MG63 (cell line): ENCODE data around the gene AKAP8L. TPM values are rescaled to one million over a fixed set of nuclear protein-coding genes. Genes with fewer than 3 reads are reported as not detected.

ENCODE experiments used
- DNase-seq: peaks from one replicate; pipeline ENCODE4 v3.0.0-alpha.2; 2020
- H3K27me3 ChIP-seq: fragments of 250-450 bp; sonication (Bioruptor Pico); 2 replicates; pipeline ENCODE4 v1.5.1; 2020; ENCODE audit warnings: mild to moderate bottlenecking, moderate library complexity
- H3K36me3 ChIP-seq: fragments of 250-450 bp; sonication (Bioruptor Pico); 2 replicates; pipeline ENCODE4 v1.5.1; 2020; ENCODE audit warnings: mild to moderate bottlenecking, moderate library complexity
- H3K4me3 ChIP-seq: fragments of 250-450 bp; sonication (Bioruptor Pico); 2 replicates; pipeline ENCODE4 v1.5.1; 2020; ENCODE audit warnings: mild to moderate bottlenecking, moderate library complexity
- H3K9me3 ChIP-seq: fragments of 250-450 bp; sonication (Bioruptor Pico); 2 replicates; pipeline ENCODE4 v1.5.1; 2020; ENCODE audit warnings: mild to moderate bottlenecking, moderate library complexity
- total RNA-seq: library from RNA; depleted of rRNA; stranded (reverse); fragments of >200 nt; shearing (Covaris generic); gene quantifications from 2 replicates; pipeline ENCODE4 v1.2.3, GENCODE V29; 2014; ENCODE audit warnings: low replicate concordance

Gene AKAP8L
- total RNA-seq, 1 experiment from 2014 or later: 108 TPM

DNA sequence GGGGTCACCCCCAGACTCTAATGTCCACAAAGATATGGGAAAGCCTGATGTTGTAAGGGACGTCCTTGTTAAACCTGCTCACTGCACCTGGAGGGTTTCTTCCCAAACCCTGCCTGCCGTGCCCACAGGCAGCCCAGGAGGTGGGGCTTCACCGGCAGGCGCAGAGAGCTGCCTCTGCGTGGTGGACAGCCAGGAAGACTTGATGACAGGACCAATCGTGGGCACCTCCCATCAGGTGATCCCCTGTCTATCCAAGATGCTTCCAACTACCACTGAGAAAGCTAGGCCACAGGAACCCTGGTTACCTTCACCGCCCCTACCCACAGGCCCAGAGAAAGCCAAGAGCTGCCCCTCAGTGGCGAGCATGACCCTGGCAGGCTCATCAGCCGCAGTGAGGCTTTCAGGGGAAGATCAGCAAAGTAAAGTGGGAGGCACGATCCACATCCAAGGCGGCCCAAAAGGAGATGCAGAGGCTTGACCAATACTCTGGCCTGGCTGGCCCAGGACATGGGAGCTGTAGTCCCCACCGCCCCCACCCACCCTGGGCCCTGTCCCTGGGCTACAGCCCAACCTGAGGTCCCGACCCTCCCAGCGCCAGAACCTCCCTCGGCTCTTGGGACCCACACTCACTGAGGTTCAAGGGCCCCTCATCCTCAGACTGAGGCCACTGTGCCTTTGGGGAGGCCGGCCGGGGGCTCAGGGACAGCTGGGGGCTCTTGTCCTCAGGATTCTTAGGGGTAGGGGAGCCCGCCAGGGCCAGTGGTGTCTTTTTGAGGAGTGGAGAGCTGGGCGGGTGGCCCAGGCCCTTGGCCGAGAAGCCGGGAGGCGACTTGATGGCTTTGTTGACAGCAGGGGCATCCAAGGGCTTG lies 10.4 kb upstream of the AKAP8L start:
- H3K9me3 ChIP-seq: no peaks in the 10 kb centered on the region; the same call in 1 of the 2 replicates
- no peak overlapping the region for H3K4me3 ChIP-seq
- peaks cover 75% of the 10 kb centered on the region for H3K36me3 ChIP-seq
- DNase-seq: no peak
- H3K27me3 ChIP-seq: no peaks in the 10 kb centered on the region

DNA sequence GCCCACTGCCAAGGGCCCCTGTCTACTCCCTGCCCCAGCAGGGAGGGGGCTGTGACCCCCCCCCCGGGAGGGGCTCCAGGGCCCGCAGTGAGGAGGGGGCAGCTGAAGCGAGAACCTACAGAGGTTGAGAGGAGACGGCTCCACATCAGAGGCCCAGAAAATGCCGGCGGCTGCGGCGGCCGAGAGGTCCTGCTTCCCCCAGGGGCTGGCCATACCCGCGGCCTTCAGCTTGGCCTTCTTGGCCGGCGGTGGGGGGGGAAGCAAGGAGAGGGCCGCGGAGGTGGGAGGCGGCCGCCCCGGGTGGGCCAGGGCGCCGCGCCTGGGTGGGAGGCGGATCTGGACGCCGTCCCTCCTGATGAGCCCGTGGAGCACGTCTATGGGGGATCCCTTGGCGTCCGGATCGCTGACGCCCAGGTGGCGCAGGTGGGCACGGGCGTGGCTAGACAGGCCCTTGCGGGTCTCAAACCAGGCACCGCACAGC lies 9.2 kb upstream of the AKAP8L start:
- peaks cover 86% of the 10 kb centered on the region for H3K36me3 ChIP-seq
- peaks cover 10% of the 10 kb centered on the region for H3K9me3 ChIP-seq

DNA sequence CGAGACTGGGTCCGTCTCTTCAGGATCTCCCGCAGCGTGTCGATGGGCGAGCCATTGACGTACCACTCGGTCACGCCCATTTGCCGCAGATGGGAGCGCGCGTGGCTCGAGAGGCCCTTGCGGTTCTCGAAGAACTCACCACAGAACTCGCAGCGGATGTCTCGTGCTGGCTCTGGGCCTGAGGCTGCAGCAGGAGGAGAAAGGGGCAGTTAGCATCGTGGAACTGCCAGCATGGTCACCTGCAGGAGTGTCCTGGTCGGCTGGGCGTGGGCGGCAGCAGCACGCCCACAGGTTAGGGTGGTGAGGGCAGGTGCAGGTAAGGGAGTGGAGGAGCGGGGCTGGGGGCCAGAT lies 8.5 kb upstream of the AKAP8L start:
- Histone ChIP-seq H3K9me3 (peaks cover 10% of the 10 kb centered on the region), H3K36me3 (peaks cover 93% of the 10 kb centered on the region), H3K4me3 (no peak overlapping the region), H3K27me3 (no peaks in the 10 kb centered on the region)
- no peak for DNase-seq

More for the DNA sequence above, 9.2 kb upstream of the AKAP8L start:
- no peak for DNase-seq
- H3K4me3 ChIP-seq: no peak overlapping the region
- H3K27me3 ChIP-seq: no peaks in the 10 kb centered on the region

DNA sequence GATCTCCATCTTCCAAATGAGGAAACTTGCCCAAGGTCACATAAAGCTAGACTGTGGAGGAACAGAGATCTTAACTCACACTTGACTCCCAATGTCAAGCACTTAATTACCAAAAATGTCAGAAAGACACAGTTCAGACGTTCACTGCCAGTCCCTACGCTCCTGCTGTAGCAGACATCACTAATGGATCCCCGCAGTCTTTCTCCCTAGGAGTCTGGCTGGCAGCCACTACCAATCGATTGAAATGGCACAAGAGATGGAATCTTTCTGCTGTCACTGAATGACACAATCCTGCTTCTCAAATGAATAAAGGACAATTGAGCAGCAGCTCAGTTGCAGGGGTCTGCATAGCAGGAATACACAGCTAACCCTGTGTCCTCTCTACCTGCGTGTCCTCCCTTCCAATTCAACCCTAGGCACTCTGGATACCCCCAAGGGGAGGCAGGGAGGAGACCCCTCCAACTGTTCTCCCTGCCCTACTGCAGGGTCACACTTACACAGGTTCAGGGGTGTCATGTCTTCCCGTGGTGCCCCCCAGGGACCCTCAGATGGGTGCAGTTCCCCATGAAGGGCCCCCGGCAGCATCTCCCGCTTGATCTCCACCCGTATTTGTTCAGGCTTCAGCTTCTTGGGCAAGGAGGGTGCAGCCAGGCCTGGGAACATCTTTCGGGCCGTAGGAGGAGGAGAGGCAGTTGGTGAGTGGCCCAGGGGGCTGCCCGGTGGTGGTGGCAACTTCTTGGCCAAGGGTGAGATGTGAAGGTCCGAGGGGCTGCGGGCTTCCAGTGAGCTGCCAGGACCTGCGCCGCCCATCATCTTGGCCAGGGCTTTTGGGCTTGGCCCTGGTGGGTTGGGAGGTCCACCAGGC lies 7.9 kb upstream of the AKAP8L start:
- Histone ChIP-seq H3K9me3 (peaks cover 10% of the 10 kb centered on the region), H3K27me3 (no peaks in the 10 kb centered on the region), H3K36me3 (peaks cover 90% of the 10 kb centered on the region), H3K4me3 (no peak overlapping the region)
- DNase-seq: no peak

DNA sequence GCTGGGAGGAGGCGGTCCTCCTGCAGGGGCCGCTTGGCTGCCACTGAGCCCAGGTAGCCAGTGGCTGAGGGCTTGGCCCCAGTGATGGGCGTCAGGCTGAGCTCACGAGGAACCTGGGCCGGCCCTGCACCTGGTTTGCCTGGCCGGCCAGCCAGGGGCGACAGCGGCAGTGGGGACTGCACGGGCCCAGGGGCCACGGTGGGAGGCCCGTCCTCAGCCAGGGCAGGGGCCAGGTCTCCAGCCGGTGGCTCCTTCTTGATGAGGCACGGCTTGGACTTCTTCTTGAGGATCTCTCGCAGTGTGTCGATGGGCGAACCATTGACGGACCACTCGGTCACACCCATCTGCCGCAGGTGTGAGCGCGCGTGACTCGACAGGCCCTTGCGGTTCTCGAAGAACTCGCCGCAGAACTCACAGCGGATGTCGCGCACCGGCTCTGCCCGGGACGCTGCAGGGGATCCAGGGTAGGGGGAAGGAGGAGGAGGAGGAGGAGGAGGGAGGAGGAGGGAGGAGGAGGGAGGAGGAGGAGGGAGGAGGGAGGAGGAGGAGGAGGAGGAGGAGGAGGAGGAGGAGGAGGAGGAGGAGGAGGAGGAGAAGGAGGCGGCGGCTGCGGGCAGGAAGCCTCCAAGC lies 6.6 kb upstream of the AKAP8L start:
- H3K36me3 ChIP-seq: peaks cover 84% of the 10 kb centered on the region
- H3K4me3 ChIP-seq: no peak overlapping the region
- no peak for DNase-seq
- no peaks in the 10 kb centered on the region for H3K27me3 ChIP-seq
- peaks cover 10% of the 10 kb centered on the region for H3K9me3 ChIP-seq

DNA sequence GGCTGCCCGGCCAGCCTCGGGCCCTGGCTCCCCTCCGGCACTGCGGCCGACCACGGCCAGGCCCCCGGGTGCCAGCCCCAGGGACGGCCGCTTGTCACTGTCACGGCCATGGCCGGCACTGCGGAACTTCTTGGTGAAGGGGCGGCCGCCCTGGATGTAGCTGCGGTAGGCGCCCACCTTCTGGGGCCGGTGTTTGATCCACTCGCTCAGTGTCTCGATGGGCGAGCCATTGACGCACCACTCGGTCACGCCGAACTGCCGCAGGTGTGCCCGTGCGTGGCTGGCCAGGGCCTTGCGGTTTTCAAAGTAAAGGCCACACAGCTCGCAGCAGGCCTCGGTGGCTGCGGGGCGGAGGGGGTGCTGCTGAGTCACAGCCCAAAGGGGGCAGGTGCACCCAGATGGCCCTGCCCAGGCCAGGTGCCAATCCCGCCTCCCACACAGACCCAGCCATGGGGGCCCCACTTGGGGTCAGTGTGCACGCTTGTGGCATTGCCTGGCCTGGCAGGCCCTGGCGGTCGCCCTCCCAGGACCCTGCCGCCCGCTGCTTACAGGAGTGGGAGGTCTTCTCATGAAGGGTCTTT lies 6.0 kb upstream of the AKAP8L start:
- no peak overlapping the region for H3K4me3 ChIP-seq
- peaks cover 77% of the 10 kb centered on the region for H3K36me3 ChIP-seq
- no peak for DNase-seq
- H3K9me3 ChIP-seq: peaks cover 10% of the 10 kb centered on the region
- H3K27me3 ChIP-seq: no peaks in the 10 kb centered on the region

DNA sequence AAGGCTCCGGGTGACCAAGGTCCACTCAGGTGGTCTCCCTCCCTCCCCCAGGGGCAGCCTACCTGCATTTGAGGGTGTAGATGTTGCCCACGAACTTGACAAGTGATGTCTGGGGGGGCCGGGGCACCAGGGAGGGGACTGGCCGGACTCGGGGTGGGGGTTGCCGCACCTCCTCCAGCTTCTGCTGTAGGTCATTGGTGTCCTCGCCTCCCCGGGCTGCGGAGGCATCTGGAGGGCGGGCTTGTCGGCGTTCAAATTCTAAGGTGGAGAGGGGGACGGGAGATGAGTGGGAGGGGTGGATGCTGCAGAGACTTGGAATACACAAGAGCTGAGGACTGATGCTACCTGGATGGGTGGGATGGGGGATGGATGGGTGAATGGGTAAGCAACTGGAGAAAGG lies 5.3 kb upstream of the AKAP8L start:
- no peak for DNase-seq
- Histone ChIP-seq H3K36me3 (peaks cover 71% of the 10 kb centered on the region), H3K4me3 (no peak overlapping the region), H3K27me3 (no peaks in the 10 kb centered on the region), H3K9me3 (peaks cover 10% of the 10 kb centered on the region)

DNA sequence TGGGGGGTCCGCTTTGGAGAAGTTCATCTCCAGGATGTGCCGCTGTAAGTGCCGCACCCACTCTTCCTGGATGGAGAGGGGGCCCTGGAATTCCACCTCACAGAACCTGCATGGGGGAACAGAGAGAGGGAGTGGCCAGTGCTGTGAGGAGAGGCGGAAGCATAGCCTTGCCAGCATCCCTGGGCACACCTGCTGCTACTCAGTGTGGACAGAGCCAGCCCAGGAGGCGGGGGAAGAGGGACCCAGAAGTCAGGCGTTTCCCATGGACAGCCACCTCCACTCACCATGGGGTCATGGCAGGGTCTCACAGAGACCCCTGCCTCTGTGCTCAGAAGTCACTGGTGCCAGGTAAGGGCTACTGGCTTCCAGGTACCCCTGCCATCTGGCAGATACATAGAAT lies 4.3 kb upstream of the AKAP8L start:
- no peak for DNase-seq
- peaks cover 10% of the 10 kb centered on the region for H3K9me3 ChIP-seq
- no peak overlapping the region for H3K4me3 ChIP-seq
- H3K36me3 ChIP-seq: peaks cover 61% of the 10 kb centered on the region
- no peaks in the 10 kb centered on the region for H3K27me3 ChIP-seq

DNA sequence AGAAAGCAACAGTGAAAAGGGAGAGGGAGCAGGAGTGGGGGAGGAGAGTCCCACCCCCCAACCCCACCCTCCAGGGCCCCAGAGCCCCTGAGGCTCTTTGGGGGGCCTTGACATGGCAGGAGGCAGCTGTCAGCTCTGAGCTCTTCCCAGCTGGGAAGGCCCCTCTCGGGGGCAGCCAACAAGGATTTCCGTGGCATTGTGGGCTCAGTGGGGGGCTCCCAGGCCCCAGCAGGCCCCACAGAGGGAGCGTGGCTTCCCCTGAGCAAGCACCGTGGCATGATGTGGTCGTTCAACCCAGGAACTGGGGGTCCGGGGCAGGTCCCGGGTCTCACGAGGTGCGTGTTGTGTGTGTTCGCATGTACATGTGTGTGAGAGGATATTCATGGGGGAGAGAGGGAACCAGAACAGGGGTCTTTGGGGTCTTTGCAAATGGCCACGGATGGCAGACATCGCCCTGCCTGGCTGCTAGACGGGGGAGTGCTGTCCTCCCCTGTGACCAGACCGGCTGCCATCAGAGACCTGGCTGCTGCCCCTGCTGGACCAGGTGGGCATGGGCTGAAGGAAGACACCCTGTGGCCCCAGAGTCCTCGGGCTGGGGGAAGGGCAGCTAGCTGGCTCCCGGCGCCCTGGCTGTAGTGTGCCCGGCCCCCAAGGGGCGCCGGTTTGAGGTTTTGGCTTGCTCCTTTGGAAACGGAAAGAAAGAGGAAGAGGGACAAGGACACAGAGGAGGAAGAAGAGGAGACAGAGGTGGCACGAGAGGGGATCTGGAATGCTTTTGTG lies 3.7 kb upstream of the AKAP8L start:
- Histone ChIP-seq H3K36me3 (peaks cover 57% of the 10 kb centered on the region), H3K27me3 (no peaks in the 10 kb centered on the region), H3K4me3 (no peak overlapping the region), H3K9me3 (peaks cover 10% of the 10 kb centered on the region)
- no peak for DNase-seq

DNA sequence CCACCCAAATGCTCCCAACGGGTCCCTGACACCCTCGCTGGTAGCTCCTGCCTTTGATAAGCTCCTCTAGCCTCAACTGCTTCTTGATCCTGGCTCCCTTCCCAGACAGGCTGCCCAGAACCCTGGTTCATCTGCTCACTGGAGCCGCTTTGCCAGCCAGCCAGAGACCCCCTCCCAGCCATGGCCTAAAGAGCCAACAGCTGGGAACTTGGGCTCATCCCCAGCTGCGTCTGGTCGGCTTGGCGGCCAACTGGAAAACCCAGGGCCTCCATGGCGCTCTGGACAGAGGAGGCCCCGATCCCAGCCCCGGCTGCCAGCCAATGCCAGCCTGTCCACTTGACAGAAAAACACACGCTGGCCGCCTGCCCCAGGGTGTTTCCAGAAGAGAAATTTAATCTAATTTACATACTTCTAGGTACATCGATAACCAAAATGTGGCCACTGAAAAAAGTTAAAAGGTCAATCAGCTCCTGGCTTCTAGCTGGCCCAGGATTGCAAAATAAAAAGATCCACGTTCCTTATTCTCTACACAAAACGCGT lies 3.0 kb upstream of the AKAP8L start:
- H3K36me3 ChIP-seq: peaks cover 57% of the 10 kb centered on the region
- no peaks in the 10 kb centered on the region for H3K27me3 ChIP-seq
- peaks cover 10% of the 10 kb centered on the region for H3K9me3 ChIP-seq
- H3K4me3 ChIP-seq: no peak overlapping the region
- DNase-seq: peak; percentile 91

DNA sequence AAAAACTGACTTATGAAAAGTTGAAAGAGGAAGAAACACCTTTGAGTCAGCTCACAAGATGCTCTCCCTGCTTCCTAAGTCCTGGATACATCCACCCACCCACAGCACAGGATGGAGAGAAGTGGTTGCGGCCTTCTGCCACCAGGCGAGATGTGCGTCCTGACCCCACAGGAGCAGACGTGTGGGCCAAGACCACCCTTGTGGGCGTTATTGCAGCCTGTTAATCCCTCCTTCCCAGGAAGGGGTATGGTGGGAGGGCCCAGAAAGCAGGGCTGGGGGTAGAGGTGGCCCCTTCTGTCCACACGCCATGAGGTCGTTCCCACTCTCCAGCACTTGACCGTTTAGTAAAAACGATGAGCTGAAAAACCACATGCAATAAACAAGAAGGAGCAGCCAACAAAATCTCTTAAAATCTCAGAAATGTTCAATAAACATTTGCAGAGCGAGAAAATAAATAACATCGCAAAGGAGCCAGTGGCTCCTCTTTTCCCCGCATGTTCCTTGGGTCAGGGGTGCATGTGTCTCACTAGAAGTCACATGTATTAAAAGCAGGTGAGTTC lies 2.4 kb upstream of the AKAP8L start:
- Histone ChIP-seq H3K36me3 (peaks cover 57% of the 10 kb centered on the region), H3K4me3 (no peak overlapping the region), H3K27me3 (no peaks in the 10 kb centered on the region), H3K9me3 (peaks cover 10% of the 10 kb centered on the region)
- no peak for DNase-seq

DNA sequence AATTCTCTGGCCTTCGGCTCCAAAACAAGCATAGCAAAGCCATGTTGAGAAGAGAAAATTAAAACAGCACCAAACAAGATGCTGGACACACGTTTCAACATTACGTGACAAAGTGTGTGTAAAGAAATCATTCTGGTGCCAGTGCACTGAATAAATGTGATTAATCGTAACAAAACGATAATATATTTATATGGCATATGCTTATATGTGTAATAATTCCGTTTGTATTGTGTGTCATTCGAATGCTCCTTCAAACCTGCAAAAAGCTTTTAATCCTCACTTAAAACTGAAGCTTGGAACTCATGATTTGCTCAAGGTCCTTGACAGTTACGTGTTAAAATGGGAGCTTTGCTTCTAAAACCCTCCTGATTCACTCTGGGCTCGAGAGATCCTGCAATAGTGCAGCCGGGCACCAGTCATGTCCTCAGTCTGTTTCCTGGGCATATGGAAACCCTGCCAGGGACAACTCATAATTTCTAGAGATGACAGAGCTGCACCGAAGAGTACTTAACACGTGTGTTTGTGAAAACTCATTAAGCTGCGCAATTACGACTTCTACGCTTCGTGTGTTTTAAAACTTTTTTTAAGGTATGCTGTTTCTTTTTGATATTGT lies 731 bp upstream of the AKAP8L start:
- H3K27me3 ChIP-seq: no peaks in the 10 kb centered on the region
- peak overlapping the region; percentile 90 for H3K4me3 ChIP-seq
- H3K9me3 ChIP-seq: peaks cover 10% of the 10 kb centered on the region
- peaks cover 59% of the 10 kb centered on the region for H3K36me3 ChIP-seq
- peak; percentile 68 for DNase-seq

DNA sequence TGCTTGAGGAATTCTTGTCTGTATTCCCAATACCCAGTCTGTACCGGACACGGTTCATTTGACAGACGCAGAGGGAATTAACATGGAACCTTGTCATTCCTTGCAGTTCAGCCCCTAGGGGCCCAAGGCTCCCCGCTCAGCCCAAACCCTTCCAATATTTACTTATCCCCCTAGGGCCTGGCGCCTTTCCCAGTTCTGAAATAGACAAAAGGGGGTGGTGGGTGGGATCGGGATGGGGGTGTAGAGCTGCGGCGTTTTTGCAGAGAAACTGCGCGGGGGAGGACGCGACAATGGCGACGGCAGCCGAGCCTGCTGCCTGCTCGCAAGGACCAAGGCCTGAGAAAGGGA lies 583 bp downstream of the AKAP8L start:
- H3K9me3 ChIP-seq: peaks cover 2% of the 10 kb centered on the region
- DNase-seq: peak; percentile 56
- no peaks in the 10 kb centered on the region for H3K27me3 ChIP-seq
- peak overlapping the region; percentile 90 for H3K4me3 ChIP-seq
- peaks cover 53% of the 10 kb centered on the region for H3K36me3 ChIP-seq

DNA sequence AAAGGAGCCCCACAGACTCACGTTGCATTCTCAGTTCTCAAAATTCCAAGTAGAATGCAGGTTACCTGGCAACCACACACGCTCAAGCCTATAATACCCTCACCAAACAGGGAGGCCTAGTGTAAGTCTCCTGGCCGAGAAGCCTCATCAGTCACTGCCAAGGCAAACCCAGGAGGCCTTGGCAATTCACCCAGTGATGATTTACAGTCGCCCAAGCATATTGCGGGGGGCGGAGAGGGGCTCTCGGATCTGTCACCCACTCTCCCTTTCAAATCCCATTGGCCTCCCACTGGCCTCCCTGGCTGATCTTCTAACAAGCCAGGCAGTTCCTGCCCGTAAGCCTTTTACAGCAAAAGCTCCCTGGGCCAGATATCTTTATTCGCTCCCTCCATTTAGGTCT lies 1.1 kb downstream of the AKAP8L start:
- peaks cover 51% of the 10 kb centered on the region for H3K36me3 ChIP-seq
- no peaks in the 10 kb centered on the region for H3K27me3 ChIP-seq
- peak overlapping the region; percentile 90 for H3K4me3 ChIP-seq
- H3K9me3 ChIP-seq: no peaks in the 10 kb centered on the region
- peak; percentile 64 for DNase-seq

DNA sequence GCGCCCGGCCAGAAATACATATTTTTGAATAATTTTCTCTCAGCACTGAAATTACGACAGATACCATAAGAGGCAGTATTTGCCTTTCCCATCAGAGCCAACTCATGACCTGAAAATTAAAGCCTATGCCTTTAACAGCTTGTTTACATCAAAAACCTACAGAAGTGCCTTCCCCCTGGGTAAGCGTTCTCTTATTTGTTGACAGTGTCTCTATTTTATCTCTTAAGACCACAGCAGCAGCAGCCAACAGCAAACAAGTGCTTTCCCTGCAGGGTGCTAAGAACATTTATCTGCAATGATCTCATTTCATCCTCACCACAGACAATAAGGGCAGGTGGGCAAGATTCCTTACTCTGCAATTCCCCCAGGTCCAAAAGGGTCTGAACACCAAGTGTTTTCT lies 6.0 kb downstream of the AKAP8L start:
- H3K27me3 ChIP-seq: no peaks in the 10 kb centered on the region
- no peaks in the 10 kb centered on the region for H3K9me3 ChIP-seq
- H3K4me3 ChIP-seq: no peak overlapping the region
- DNase-seq: no peak
- H3K36me3 ChIP-seq: peaks cover 83% of the 10 kb centered on the region
